CD4-positive, alpha-beta T cell treated with Interleukin-10 for 1 hour (primary cell): ENCODE data around the gene STMP1.
"Not testable (repeated sequence)": the region's sequence is repeated elsewhere in the genome, so short reads cannot be mapped to it uniquely, and the experiment has no call there.

Experiments used
- DNase-seq: peaks from one replicate; pipeline ENCODE4 v3.0.0-alpha.2; 2020

The STMP1 gene

GRCh38 chr7:135665042-135665441 lies 2.7 kb downstream of the STMP1 start:
- no peak for DNase-seq

GRCh38 chr7:135666156-135666555 lies 3.8 kb downstream of the STMP1 start:
- no peak for DNase-seq

- DNase-seq = no peak
Measured at GRCh38 chr7:135666846-135667245, 4.5 kb downstream of the STMP1 start.

- not testable (repeated sequence) for DNase-seq
Measured at GRCh38 chr7:135667626-135668025, 5.3 kb downstream of the STMP1 start.

GRCh38 chr7:135668852-135669395 lies 6.6 kb downstream of the STMP1 start:
- DNase-seq = not testable (repeated sequence)

GRCh38 chr7:135669774-135670173 lies 7.5 kb downstream of the STMP1 start:
- no peak for DNase-seq

- DNase-seq = no peak
Measured at GRCh38 chr7:135670179-135670578, 7.9 kb downstream of the STMP1 start.

- DNase-seq = peak; percentile 38
Measured at GRCh38 chr7:135672560-135673359, 10.4 kb downstream of the STMP1 start.

- DNase-seq = no peak
Measured at GRCh38 chr7:135673360-135673706, 11.0 kb downstream of the STMP1 start.

- no peak for DNase-seq
Measured at GRCh38 chr7:135678612-135679575, 16.6 kb downstream of the STMP1 start.

GRCh38 chr7:135681762-135682161 lies 19.4 kb downstream of the STMP1 start:
- DNase-seq = no peak

- no peak for DNase-seq
Measured at GRCh38 chr7:135682191-135682590, 19.9 kb downstream of the STMP1 start.

GRCh38 chr7:135683609-135684008 lies 21.3 kb downstream of the STMP1 start:
- DNase-seq = no peak

GRCh38 chr7:135684136-135684535 lies 21.8 kb downstream of the STMP1 start:
- DNase-seq = no peak

- DNase-seq = no peak
Measured at GRCh38 chr7:135684699-135685098, 22.4 kb downstream of the STMP1 start.

GRCh38 chr7:135685306-135686084 lies 23.2 kb downstream of the STMP1 start:
- DNase-seq = no peak

- no peak for DNase-seq
Measured at GRCh38 chr7:135687466-135687865, 25.2 kb downstream of the STMP1 start.

- no peak for DNase-seq
Measured at GRCh38 chr7:135690566-135690965, 28.3 kb downstream of the STMP1 start.

- no peak for DNase-seq
Measured at GRCh38 chr7:135692055-135692454, 29.7 kb downstream of the STMP1 start.

- DNase-seq = not testable (repeated sequence)
Measured at GRCh38 chr7:135692606-135693005, 30.3 kb downstream of the STMP1 start.

- no peak for DNase-seq
Measured at GRCh38 chr7:135693558-135693957, 31.2 kb downstream of the STMP1 start.

GRCh38 chr7:135697276-135698049 lies 35.1 kb downstream of the STMP1 start:
- no peak for DNase-seq
